Putamen (tissue), 1 donor: ENCODE data around the gene PEF1.

ENCODE experiments used
- DNase-seq: peaks from one replicate; pipeline ENCODE4 v3.0.0-alpha.2; 2016; ENCODE audit warnings: low spot score

PEF1 gene

GRCh38 chr1:31671147-31671546 is 26.5 kb upstream of the PEF1 start:
- DNase-seq: no peak

- no peak for DNase-seq
Measured at GRCh38 chr1:31670593-31670964, 25.9 kb upstream of the PEF1 start.

- DNase-seq: peak; percentile 65
Measured at GRCh38 chr1:31669786-31670592, 25.3 kb upstream of the PEF1 start.

GRCh38 chr1:31669433-31669785 is 24.7 kb upstream of the PEF1 start:
- DNase-seq: no peak

GRCh38 chr1:31668303-31668883 is 23.7 kb upstream of the PEF1 start:
- DNase-seq: no peak

GRCh38 chr1:31667065-31667785 is 22.5 kb upstream of the PEF1 start:
- no peak for DNase-seq

- DNase-seq: peak; percentile 66
Measured at GRCh38 chr1:31666263-31666963, 21.7 kb upstream of the PEF1 start.

GRCh38 chr1:31665234-31665878 is 20.7 kb upstream of the PEF1 start:
- no peak for DNase-seq

GRCh38 chr1:31664528-31664927 is 19.9 kb upstream of the PEF1 start:
- no peak for DNase-seq

GRCh38 chr1:31663622-31664452 is 19.2 kb upstream of the PEF1 start:
- DNase-seq: peak; percentile 36

- no peak for DNase-seq
Measured at GRCh38 chr1:31662463-31662862, 17.8 kb upstream of the PEF1 start.

GRCh38 chr1:31661856-31662255 is 17.2 kb upstream of the PEF1 start:
- DNase-seq: no peak

- DNase-seq: no peak
Measured at GRCh38 chr1:31660871-31661455, 16.3 kb upstream of the PEF1 start.

- DNase-seq: no peak
Measured at GRCh38 chr1:31659889-31660288, 15.2 kb upstream of the PEF1 start.

GRCh38 chr1:31658721-31659120 is 14.0 kb upstream of the PEF1 start:
- no peak for DNase-seq

- DNase-seq: no peak
Measured at GRCh38 chr1:31657972-31658510, 13.4 kb upstream of the PEF1 start.

GRCh38 chr1:31657020-31657804 is 12.5 kb upstream of the PEF1 start:
- no peak for DNase-seq

- no peak for DNase-seq
Measured at GRCh38 chr1:31655756-31656155, 11.1 kb upstream of the PEF1 start.

GRCh38 chr1:31655104-31655503 is 10.4 kb upstream of the PEF1 start:
- no peak for DNase-seq

GRCh38 chr1:31654474-31654776 is 9.7 kb upstream of the PEF1 start:
- no peak for DNase-seq
